Activated effector memory CD4-positive, alpha-beta T cell treated with Interleukin-2 at 50 U/mL for 16 hours (primary cell): ENCODE results near the gene APBA2.
"Not testable (repeated sequence)": the region's sequence is repeated elsewhere in the genome, so short reads cannot be mapped to it uniquely, and the experiment has no call there.

Source experiments
- DNase-seq: peaks from one replicate; pipeline ENCODE4 v3.0.0-alpha.2; 2020

Gene APBA2

DNA sequence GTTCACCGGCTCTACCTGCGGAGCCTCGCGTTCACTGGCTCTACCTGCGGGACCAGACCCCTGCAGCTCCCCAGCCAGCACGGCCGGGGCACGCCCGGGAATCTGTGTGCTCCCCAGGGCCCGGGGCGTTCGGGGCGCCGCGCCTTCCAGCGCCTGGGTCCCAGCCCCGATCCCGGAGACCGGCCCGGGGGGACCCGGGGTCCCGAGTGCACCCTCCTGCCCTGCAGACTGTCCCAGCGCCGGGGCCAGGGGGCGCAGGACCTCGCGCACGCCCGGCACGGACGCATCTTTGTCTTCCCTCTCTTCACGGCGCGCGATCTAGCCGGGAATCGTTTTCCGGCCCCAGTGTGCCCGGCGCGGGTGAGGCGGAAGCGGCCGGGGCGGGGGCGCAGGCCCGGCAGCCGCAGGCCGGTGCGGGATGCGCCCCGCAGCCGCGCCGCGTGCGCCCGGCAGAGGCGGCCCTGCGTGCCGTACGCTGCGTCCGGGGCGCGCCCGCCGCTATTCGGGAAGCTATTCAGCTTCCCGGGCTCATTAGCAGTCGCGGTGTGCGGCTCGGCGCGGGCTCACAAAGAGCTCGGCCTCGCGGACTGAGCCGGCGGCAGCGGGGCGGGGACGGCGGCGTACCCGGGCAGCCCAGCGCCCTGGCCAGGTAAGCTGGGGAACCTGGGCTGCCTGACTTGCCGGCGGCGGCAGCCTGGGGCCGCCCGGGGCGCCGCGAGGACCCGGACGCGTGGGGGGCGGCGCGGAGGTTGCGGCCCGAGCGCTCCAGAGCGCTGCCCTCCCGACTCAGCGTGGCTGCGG lies at the start of gene APBA2:
Gene APBA2 (plus strand): TSS at position 345 of the 801 bp plus-strand sequence. CDS start 167,911 bp downstream, outside the sequence.
- DNase-seq, result peak; percentile 40

DNA sequence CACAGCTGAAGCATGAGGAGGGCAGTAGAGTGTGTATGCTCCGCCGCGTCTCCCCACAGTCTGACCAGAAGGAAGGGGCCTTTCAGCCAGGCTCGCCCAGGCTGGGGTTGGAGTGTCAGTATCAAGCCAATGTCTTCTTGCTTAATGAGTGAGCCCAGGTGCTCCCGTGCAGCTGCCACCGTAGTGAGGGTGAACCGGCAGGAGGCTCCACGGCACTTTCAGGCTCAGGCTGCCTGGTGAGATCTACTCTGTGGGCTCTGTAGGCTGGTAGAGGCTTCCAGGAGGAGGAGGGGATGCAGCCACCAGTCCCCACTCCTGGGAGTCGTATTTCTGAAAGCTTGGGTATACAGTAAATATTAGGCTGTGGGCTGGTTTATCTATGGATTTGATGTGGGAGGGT lies 45.5 kb upstream of the APBA2 start:
- DNase-seq, result not testable (repeated sequence)

DNA sequence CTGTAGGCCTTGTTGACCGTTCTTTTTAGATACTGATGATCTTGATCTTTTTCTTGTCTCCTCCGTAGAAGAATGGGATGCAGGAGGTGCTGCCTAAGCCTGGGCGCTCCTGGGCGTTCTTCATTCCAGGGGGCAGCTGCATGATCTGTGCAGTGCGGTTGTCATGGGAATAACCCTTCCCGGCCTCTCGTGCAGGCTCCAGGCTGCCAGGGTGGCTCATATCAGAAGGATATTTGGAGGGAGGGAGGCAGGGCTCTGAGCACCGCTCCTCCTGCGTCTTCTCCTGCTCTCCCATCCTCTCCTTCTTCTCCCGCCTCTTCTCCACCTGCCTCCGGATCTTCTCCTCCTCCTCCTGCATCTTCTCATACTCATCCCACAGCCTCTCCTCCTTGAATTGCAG lies 43.6 kb upstream of the APBA2 start:
- DNase-seq, result not testable (repeated sequence)

DNA sequence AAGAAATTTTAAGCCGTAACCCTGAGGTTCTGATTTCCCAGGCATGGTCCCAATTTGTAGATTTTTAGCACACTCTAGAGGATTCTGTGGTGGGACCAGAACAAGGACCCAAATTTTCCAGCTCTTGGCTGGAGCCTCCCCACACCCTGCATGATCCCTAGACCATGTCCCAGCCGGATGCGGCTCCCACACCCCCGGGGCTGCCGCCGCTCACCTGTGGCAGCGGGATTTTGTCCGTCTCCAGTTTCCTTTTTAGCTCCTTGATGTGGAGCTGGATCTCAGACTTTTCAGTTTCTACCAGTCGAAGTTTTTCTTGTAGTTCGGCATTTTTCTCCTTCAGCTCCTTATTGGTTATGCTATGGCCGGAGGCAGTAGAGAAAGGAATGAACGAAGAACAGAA lies 42.3 kb upstream of the APBA2 start:
- not testable (repeated sequence) for DNase-seq

DNA sequence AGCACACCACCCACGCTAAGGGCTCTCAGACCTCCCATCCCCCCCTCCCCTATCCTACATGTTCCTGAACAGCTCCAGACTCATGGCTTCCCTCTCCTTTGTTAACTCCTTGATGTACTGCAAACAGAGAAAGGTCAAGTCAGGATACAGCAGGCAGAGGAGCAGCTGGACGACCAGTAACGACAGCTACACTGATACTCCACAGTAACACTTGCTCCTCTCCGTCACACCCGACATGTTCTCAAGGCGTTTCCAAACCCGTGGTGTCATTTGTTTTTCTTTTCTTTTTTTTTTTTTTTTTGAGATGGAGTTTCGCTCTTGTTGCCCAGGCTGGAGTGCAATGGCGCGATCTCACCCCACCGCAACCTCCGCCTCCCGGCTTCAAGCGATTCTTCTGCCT lies 41.6 kb upstream of the APBA2 start:
- DNase-seq, result not testable (repeated sequence)

DNA sequence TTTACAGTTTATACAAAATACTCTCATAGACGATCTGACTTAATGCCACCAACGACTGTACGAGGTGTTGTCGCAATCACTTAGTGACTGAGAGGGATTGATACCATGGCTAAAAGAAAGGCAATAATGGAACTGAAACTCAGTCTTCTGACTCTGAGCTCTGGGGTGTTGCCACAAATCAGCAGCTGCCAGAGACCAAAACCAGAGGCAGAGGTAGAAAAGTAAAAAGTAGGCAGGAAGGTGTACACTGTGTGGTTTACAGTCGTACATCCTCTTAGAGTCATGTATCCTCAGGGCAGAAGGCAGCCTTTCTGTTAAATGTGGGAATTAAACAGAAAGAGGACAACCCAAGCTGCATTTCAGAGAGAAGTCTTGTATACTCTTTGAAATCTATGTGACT lies 38.5 kb upstream of the APBA2 start:
- DNase-seq, result not testable (repeated sequence)

DNA sequence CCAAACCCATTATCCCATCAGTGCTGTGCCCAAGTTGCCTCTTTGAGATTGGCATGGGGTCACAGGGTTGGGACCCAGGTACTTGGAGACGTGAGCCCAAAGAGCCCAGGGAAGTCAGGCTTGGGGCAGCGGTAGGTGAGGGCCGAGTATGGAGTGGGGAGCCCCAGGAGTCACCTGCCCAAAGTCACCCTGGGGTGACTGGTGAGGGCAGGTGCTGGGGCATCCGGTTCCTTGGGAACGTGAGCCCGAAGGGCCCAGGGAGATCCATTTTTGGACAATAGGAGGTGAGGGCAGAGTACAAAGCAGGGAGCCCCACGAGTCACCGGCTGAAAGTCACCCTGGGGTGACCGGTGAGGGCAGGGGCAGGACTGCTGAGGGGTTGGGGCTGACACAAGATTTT lies 37.8 kb upstream of the APBA2 start:
- DNase-seq, result not testable (repeated sequence)

DNA sequence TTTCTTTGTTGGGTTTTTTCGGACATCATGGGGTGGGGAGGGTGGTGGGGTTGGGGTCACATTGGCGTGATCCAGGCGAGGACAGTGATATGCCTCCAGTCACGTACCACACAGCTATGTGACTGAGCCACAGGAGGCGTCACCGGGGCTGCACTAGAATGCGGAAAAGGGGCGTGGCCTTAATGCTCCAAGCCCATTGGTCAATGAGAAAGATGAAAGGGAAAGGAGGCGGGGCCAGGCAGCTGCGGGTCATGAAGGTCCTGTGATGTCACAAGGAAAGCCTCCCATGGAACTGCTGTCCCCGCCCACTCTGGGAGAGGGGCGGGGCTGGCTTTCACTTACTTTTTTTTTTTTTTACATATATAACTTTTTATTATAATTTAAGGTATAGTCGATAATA lies 37.3 kb upstream of the APBA2 start, which contains the start of gene GOLGA6L7:
Gene GOLGA6L7 (minus strand): TSS at position 124 of the 400 bp plus-strand sequence. CDS start 95 bp downstream, at position 29.
- not testable (repeated sequence) for DNase-seq

DNA sequence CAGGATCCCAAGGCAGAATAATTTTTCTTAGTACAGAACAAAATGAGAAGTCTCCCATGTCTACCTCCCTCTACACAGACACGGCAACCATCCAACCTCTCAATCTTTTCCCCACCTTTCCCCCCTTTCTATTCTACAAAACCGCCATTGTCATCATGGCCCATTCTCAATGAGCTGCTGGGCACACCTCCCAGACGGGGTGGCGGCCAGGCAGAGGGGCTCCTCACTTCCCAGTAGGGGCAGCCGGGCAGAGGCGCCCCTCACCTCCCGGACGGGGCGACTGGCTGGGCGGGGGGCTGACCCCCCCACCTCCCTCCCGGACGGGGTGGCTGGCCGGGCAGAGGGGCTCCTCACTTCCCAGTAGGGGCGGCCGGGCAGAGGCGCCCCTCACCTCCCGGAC lies 36.5 kb upstream of the APBA2 start:
- not testable (repeated sequence) for DNase-seq

DNA sequence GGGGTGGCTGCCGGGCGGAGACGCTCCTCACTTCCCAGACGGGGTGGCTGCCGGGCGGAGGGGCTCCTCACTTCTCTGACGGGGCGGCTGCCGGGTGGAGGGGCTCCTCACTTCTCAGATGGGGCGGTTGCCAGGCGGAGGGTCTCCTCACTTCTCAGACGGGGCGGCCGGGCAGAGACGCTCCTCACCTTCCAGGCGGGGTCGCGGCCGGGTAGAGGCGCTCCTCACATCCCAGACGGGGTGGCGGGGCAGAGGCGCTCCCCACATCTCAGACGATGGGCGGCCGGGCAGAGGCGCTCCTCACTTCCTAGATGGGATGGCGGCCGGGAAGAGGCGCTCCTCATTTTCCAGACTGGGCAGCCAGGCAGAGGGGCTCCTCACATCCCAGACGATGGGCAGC lies 36.0 kb upstream of the APBA2 start:
- not testable (repeated sequence) for DNase-seq

DNA sequence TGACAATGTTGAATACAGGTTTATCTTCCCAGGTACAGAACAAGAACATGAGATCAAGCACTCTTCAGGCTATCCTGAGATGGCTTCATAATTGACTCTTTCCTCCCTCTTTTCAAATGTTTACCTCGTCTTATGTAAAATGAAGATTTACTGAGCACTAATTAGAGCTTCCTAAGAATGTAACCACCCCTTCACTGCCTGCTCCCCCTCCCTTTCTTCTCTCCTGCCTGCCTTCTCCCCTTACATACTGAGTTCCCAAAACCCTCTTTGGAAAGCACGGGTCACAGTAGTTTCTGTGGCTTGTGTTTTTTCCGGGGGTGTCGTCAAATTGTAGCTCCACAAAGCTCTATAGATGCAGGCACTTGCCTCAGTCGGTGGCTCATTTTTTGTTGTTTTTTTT lies 32.1 kb upstream of the APBA2 start:
- not testable (repeated sequence) for DNase-seq

DNA sequence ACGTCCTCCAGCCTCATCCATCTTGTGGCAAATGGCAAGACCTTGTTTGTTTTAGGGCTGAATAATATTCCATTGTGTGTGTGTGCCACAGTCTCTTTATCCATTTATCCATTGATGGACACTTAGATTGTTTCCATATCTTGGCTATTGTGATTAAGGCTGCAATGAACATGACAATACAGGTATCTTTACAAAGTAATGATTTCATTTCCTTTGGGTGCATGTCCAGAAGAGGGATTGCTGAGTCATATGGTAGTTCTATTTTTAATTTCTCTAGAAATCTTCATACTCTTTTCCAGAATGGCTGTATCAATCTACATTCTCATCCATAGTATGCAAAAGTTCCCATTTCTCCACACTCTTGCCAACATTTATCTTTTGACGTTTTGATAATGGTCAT lies 31.2 kb upstream of the APBA2 start:
- DNase-seq, result not testable (repeated sequence)

DNA sequence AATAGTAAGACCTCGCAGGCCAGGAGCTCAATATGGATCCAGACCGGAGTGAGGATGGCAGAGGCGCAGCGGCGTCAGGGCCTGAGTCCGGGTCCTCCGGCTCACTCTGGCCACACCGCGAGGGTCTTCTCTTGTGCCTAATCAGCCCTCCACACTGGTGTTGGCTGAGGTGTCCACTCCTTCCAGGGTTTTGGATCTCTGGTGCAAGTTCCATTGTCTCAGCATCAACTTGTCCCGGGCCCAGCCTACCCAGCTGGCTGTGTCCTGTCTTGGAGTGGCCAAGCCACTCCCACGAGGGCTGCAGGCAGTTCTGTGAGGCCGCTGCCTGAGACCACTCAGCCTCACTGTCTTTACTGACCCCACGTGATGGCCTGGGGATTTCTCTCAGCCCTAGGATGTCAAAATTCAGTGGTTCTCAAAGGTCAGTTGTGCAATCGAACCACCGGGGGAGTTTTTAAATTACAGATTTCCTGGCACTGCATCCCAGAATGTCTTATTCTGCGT lies 24.7 kb upstream of the APBA2 start:
- DNase-seq, result no peak

DNA sequence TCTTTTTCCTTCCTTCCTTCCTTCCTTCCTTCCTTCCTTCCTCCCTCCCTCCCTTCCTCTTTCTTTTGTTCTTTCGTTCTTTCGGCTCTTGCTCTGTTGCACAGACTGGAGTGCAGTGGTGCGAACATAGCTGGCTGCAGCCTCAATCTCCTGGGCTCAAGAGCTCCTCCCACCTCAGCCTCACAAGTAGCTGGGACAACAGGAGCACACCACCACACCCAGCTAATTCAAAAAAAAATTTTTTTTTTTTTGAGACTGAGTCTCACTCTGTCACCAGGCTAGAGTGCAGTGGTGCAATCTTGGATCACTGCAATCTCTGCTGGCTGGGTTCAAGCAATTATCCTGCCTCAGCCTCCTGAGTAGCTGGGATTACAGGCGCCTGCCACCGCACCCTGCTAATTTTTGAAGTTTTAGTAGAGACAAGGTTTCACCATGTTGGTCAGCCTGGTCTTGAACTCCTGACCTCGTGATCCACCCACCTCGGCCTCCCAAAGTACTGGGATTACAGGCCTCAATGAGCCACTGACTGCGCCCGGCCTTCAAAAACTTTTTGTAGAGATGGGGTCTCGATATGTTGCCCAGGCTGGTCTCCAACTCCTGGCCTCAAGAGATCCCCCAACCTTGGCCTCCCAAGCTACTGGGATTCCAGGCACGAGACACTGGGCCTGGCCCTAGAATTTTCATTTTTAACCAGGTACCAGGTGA lies 24.0 kb upstream of the APBA2 start:
- DNase-seq, result not testable (repeated sequence)

DNA sequence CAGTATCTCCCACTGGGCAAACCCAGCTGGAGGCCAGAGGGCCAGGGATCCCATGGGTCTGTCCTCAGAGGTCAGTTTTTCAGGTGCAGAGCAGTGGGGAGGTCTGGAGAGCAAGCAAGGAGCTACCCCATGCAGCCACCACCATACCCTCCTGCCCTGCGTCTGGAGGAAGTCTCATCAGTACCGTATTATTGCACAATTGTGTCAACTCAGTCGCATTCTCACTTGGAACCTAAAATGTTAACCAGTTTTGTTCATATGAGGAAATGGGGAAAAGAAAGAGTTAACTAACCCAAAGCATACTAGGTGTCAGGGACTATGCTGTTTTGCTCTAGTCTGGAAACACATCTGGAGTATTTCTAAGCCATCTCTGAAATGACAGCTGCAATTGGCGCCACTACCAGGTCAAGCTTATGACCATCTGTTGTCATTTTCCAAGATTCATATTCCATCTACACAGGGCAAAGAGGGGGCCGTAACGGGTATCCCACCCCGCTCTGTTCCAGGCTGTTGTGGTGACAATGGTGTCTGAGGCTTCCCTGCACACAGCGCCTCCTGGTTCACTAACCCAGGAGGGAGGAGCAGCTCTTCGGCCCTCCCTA lies 16.9 kb upstream of the APBA2 start:
- DNase-seq, result no peak

DNA sequence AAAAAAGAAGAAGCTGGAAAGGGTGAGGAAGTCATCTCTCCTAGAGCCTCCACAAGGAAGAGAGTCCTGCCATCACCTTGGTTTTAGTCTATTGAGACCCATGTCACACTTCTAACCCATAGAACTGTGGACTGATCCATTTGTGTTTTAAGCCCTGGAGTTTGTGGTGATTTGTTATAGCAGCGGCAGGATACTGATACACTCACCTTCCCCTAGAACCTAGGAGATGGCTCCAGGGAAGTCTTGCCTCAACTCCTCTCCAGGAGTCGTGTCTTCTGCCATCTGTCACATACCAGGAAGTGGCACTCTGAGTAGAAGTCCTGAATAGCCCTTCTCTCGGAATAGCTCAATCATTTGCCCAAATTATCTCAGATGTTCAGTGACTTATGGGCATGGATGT lies 14.6 kb upstream of the APBA2 start:
- DNase-seq, result no peak

DNA sequence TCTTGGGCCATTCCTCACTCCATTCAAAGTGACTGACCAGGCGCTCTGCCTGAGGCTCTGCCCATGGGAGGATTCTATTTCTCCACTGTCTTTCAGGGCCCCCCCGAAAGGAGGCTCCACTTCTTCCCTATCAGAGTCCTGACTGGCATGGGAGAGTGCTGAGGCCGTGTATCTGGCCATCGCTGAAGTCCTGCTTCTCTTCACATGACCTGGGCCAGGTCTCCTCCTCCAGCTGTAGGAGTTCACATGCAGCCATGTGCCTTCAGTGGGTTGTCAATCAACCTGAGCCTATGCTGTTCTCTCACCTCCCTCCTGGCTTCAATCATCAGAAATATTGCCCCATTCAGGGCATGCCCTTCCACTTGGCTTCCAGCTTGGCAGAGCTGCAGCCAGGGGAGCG lies 12.8 kb upstream of the APBA2 start:
- DNase-seq, result no peak

DNA sequence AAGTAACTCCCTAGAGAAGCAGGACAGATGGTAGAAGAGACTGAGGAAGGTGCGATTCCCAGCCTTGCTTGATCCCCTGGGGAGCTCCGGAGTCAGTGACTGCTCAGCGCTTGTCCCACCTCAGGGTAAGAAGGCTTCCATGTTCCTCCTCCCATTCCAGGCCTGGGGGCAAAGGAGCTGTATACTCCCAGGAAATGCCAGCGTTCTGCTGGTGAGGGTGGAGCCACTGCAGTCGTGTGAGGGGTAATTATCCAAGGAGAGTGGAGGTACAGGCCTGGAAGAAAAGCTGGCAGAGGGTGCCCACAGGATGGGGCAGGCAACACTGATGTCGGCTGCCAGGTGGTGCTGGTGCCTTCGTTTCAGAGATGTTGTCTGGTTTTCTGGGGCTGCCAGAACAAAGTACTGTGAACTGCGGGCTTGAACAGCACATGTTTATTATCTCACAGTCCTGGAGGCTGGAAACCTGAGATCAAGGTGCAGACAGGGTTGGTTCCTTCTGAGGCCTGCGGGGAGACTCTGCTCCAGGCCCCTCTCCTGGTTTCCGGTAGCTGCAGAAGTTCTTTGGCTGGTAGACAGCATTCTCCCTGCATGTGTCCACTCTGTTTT lies 12.1 kb upstream of the APBA2 start:
- no peak for DNase-seq

DNA sequence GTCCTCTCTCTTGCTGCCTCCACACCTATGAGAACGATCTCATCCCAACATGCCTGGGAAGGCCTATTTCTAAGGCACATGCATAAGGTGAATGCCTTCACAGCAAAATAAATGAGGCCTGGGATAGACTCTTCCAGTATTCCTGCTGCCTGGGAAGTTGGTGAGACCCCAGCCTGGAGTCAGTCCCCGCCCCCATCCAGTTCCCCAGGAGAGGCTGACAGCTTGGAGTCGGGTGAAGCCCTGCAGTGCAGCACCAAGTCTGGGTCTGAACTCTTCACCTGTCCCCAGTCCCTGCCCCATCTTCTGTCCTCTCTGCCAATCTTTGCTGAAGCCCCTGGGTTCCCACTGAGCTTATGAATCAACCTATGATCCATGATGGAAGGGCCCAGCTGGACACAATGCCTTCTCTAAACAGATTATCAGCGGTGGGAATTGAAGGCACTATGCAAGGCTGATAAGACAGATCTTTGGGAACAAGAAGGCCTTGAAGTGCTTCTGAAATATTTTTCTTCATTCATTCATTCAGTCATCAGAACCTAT lies 10.2 kb upstream of the APBA2 start:
- no peak for DNase-seq

DNA sequence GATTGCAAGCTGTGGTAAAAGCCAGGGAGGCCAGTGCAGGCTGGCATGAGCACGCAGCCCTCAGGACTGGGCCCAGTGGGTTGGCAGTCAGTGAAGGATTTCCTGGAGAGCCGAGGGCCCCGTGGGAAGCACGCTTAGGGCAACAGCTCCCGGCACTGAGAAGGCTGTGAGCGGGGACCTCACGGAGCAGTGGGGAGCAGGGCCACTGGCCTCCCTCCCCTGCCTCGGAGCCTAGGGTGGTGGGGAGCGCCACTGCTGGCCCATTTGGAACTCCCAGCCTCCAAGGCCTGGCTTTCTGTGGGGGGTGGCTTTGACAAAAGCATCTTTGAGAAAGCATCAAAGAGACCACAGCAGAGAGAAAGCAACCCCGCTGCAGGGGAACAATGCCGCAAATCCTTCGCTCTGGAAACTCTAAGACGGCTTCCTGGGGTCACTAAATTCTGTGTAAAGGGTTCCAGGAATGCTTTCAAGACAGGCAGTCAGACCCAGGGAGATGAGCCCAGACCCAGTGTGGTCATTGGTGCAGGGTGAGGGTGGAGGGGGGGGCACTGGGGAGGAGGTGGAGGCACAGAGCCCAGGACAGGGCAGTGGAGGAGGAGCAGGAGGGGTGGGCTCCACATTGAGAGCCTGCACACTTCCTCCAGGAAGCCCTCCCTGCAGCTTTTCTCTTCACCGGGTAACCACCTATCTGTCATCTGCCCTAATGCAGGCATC lies 9.5 kb upstream of the APBA2 start:
- DNase-seq, result no peak

DNA sequence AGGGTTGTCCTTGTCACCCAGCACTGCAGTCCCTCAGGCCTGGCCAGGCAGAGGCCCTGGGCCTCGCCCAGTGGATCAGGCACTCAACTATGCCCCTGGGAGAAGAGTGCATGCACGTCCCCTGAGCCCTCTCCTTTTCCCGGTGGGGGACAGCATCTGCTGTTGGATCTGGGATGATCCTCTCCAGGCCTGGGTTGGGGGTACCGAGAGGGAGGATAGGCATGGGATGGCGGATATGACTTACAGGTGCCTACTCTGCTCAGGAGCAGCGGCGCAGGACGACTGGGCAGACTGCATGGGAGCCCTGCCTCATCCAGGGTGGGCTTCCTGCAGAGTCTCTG lies 9.0 kb upstream of the APBA2 start:
- DNase-seq, result no peak

DNA sequence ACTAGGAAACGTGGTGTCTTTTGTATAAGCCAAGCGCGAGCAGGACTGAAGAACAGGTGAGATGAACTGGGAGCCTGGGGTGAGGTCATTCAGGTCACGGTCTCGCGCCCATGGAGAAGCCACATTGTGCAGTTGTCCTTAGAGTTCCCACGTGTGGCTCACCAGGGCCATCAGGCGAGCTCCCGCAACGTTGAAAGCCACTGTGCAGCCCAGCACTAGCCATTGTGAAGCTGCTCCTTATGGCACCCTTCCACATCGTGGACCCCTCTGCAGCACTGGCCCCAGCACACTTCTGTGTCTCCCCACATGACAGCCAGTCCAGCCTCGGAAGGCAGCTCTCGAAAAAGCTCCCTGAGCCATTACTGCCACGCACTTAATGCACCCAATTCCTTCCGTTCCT lies 7.6 kb upstream of the APBA2 start:
- no peak for DNase-seq
